Loucy (cell line): ENCODE measurements around the gene COX19.
"Not testable (repeated sequence)": the region's sequence is repeated elsewhere in the genome, so short reads cannot be mapped to it uniquely, and the experiment has no call there.

Experiments used
- H2AFZ ChIP-seq: fragments of 200-600 bp; sonication (generic); 2 replicates; pipeline ENCODE4 v1.6.0; 2016; ENCODE audit warnings: antibody characterized with exemption, mild to moderate bottlenecking, low read length, moderate library complexity
- H3F3A ChIP-seq: fragments of 200-600 bp; 2 replicates; pipeline ENCODE4 v1.6.0; 2016; ENCODE audit warnings: antibody characterized with exemption, low read depth, mild to moderate bottlenecking
- H3K27me3 ChIP-seq: fragments of 200-600 bp; sonication (generic); 2 replicates; pipeline ENCODE4 v1.6.1; 2014; ENCODE audit warnings: low read length, mild to moderate bottlenecking; ENCODE audit not compliant: insufficient read depth, poor library complexity, severe bottlenecking
- H3K36me3 ChIP-seq: fragments of 200-600 bp; sonication (generic); 2 replicates; pipeline ENCODE4 v1.6.1; 2016; ENCODE audit warnings: low read length; ENCODE audit not compliant: insufficient read depth
- H3K4me1 ChIP-seq: fragments of 200-600 bp; sonication (generic); 2 replicates; pipeline ENCODE4 v1.5.1; 2014; ENCODE audit warnings: low read length, mild to moderate bottlenecking; ENCODE audit not compliant: insufficient read depth, poor library complexity, severe bottlenecking
- H3K4me2 ChIP-seq: fragments of 200-600 bp; sonication (generic); 2 replicates; pipeline ENCODE4 v1.6.0; 2014; ENCODE audit warnings: antibody characterized with exemption, low read length, low read depth, mild to moderate bottlenecking; ENCODE audit not compliant: poor library complexity, severe bottlenecking
- H3K4me3 ChIP-seq: fragments of 200-600 bp; sonication (generic); 2 replicates; pipeline ENCODE4 v1.5.1; 2014; ENCODE audit warnings: low read length, mild to moderate bottlenecking, mixed read lengths; ENCODE audit not compliant: poor library complexity, severe bottlenecking
- H3K79me2 ChIP-seq: fragments of 200-600 bp; sonication (generic); 2 replicates; pipeline ENCODE4 v1.6.1; 2014; ENCODE audit warnings: low read length; ENCODE audit not compliant: insufficient read depth
- H3K9ac ChIP-seq: fragments of 200-600 bp; sonication (generic); 2 replicates; pipeline ENCODE4 v1.6.0; 2014; ENCODE audit warnings: mild to moderate bottlenecking, low read depth, low read length, moderate library complexity; ENCODE audit not compliant: poor library complexity, severe bottlenecking
- H3K9me2 ChIP-seq: fragments of 200-600 bp; sonication (generic); replicated peaks from 2 replicates; pipeline ENCODE4 v1.6.1; 2016; ENCODE audit warnings: low read depth, low read length, mixed read lengths
- H3K9me3 ChIP-seq: fragments of 200-600 bp; sonication (generic); 2 replicates; pipeline ENCODE4 v1.6.1; 2014; ENCODE audit warnings: mild to moderate bottlenecking, antibody characterized with exemption, low read length, low read depth; ENCODE audit not compliant: insufficient read depth
- H4K20me1 ChIP-seq: fragments of 200-600 bp; sonication (generic); 2 replicates; pipeline ENCODE4 v1.6.0; 2014; ENCODE audit warnings: antibody characterized with exemption, low read length, mild to moderate bottlenecking; ENCODE audit not compliant: insufficient read depth, poor library complexity, severe bottlenecking
- EZH2phosphoT487 ChIP-seq: fragments of 200-600 bp; IDR thresholded peaks from 2 replicates; pipeline ENCODE4 v1.6.1; 2018; ENCODE audit warnings: antibody characterized with exemption, mild to moderate bottlenecking, moderate library complexity, borderline replicate concordance
- TF ChIP-seq, protein P1 (sequence below): fragments of 200-600 bp; sonication (generic); conservative IDR thresholded peaks from 2 replicates; pipeline ENCODE4 v1.5.1; 2014; ENCODE audit warnings: mild to moderate bottlenecking, antibody characterized with exemption, low read length

Gene COX19

GRCh38 chr7:944744-945143, 30.6 kb downstream of the COX19 start:
- no peak overlapping the region for H3K9ac ChIP-seq
- no peak overlapping the region for H2AFZ ChIP-seq
- no peaks in the 10 kb centered on the region for H3K79me2 ChIP-seq
- no peaks in the 10 kb centered on the region for H3K36me3 ChIP-seq
- no peaks in the 10 kb centered on the region; the same call in 1 of the 2 replicates for H3K9me3 ChIP-seq
- H4K20me1 ChIP-seq, result no peaks in the 10 kb centered on the region
- no peaks in the 10 kb centered on the region for H3K9me2 ChIP-seq
- H3K4me2 ChIP-seq, result no peak overlapping the region
- H3F3A ChIP-seq, result no peaks in the 10 kb centered on the region
- H3K4me1 ChIP-seq, result no peaks in the 10 kb centered on the region
- TF ChIP-seq EZH2phosphoT487, result no peak
- TF ChIP-seq, protein P1, sequence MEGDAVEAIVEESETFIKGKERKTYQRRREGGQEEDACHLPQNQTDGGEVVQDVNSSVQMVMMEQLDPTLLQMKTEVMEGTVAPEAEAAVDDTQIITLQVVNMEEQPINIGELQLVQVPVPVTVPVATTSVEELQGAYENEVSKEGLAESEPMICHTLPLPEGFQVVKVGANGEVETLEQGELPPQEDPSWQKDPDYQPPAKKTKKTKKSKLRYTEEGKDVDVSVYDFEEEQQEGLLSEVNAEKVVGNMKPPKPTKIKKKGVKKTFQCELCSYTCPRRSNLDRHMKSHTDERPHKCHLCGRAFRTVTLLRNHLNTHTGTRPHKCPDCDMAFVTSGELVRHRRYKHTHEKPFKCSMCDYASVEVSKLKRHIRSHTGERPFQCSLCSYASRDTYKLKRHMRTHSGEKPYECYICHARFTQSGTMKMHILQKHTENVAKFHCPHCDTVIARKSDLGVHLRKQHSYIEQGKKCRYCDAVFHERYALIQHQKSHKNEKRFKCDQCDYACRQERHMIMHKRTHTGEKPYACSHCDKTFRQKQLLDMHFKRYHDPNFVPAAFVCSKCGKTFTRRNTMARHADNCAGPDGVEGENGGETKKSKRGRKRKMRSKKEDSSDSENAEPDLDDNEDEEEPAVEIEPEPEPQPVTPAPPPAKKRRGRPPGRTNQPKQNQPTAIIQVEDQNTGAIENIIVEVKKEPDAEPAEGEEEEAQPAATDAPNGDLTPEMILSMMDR, result no peak
- no peak overlapping the region for H3K4me3 ChIP-seq
- H3K27me3 ChIP-seq, result no peaks in the 10 kb centered on the region

GRCh38 chr7:943793-944192, 31.6 kb downstream of the COX19 start:
- H2AFZ ChIP-seq, H3F3A ChIP-seq, H3K4me3 ChIP-seq, H3K27me3 ChIP-seq, H3K9me2 ChIP-seq, H3K79me2 ChIP-seq, H4K20me1 ChIP-seq, H3K9me3 ChIP-seq, H3K36me3 ChIP-seq, H3K4me1 ChIP-seq, H3K9ac ChIP-seq, H3K4me2 ChIP-seq: not testable (repeated sequence)

- TF ChIP-seq, protein P1, result no peak
- no peak for TF ChIP-seq EZH2phosphoT487
- H3K79me2 ChIP-seq, result no peaks in the 10 kb centered on the region
- H3K4me2 ChIP-seq, result no peak overlapping the region
- H3F3A ChIP-seq, result no peaks in the 10 kb centered on the region
- no peaks in the 10 kb centered on the region for H3K36me3 ChIP-seq
- H3K9me2 ChIP-seq, result no peaks in the 10 kb centered on the region
- H3K9ac ChIP-seq, result no peak overlapping the region
- no peaks in the 10 kb centered on the region for H3K4me1 ChIP-seq
- H2AFZ ChIP-seq, result no peak overlapping the region
- H4K20me1 ChIP-seq, result no peaks in the 10 kb centered on the region
- no peaks in the 10 kb centered on the region; the same call in 1 of the 2 replicates for H3K9me3 ChIP-seq
- H3K4me3 ChIP-seq, result no peak overlapping the region
- H3K27me3 ChIP-seq, result no peaks in the 10 kb centered on the region
Measured at GRCh38 chr7:940599-941408, 34.5 kb downstream of the COX19 start.

DNA sequence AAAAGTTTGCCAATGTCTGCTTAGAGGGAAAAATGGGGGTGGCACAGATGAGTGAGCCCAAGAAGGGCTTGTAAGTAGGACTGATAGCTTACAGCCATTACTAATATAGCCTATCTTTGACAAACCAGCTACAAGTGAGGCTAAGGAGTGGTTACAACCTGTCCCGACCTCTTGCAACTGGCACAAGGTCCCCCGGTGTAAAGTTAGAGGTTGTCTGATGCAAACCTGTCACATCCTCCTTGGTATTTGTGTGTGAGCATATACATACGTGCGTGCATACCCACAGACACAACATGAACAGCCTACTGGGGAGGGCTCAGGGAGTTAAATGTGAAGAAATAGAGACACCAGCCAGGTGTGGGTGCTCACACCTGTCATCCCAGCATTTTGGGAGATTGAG, 35.5 kb downstream of the COX19 start:
- H3K4me3 ChIP-seq, result no peak overlapping the region
- no peaks in the 10 kb centered on the region for H3K27me3 ChIP-seq

More for the DNA sequence above, 35.5 kb downstream of the COX19 start:
- H3F3A ChIP-seq, result no peaks in the 10 kb centered on the region
- H3K79me2 ChIP-seq, result no peaks in the 10 kb centered on the region
- no peak for TF ChIP-seq EZH2phosphoT487
- TF ChIP-seq, protein P1, result no peak
- no peaks in the 10 kb centered on the region for H3K36me3 ChIP-seq
- H3K9ac ChIP-seq, result no peak overlapping the region
- no peaks in the 10 kb centered on the region; the same call in 1 of the 2 replicates for H3K9me3 ChIP-seq
- no peaks in the 10 kb centered on the region for H4K20me1 ChIP-seq
- no peak overlapping the region for H2AFZ ChIP-seq
- no peak overlapping the region for H3K4me2 ChIP-seq
- no peaks in the 10 kb centered on the region for H3K9me2 ChIP-seq
- no peaks in the 10 kb centered on the region for H3K4me1 ChIP-seq
